Esophagus muscularis mucosa (tissue), 4 donors: ENCODE data around the gene UNC5A. TPM values are rescaled to one million over a fixed set of nuclear protein-coding genes. Genes with fewer than 3 reads are reported as not detected.

Source experiments
- DNase-seq: peaks from one replicate; pipeline ENCODE4 v3.0.0-alpha.2; 2017; ENCODE audit errors: extremely low spot score
- H3K27ac ChIP-seq, 4 donors: fragments of 200-600 bp; sonication (generic); replicated peaks in 1 of 4; 1 replicate in 3 of 4; 2 replicates in 1 of 4; pipeline ENCODE4 v1.5.1; 2016 to 2019; ENCODE audit warnings: mild to moderate bottlenecking in 1 of 4
- H3K27me3 ChIP-seq, 4 donors: fragments of 200-600 bp; sonication (generic); one replicate each; pipeline versions ENCODE4 v1.5.1 to v1.6.0; 2016 to 2019
- H3K36me3 ChIP-seq, 4 donors: fragments of 200-600 bp; sonication (generic); one replicate each; pipeline ENCODE4 v1.5.1; 2016 to 2019
- H3K4me1 ChIP-seq, 4 donors: fragments of 200-600 bp; sonication (generic); one replicate each; pipeline ENCODE4 v1.5.1; 2016 to 2019
- H3K4me3 ChIP-seq, 4 donors: fragments of 200-600 bp; sonication (generic); 1 replicate in 2 of 4; 2 replicates in 2 of 4; pipeline ENCODE4 v1.5.1; 2016 to 2019; ENCODE audit warnings: mild to moderate bottlenecking in 4 of 4, moderate library complexity in 1 of 4
- H3K9me3 ChIP-seq, 4 donors: fragments of 200-600 bp; sonication (generic); 1 replicate in 3 of 4; 2 replicates in 1 of 4; pipeline ENCODE4 v1.5.1; 2016 to 2019
- CTCF ChIP-seq, 3 experiments: fragments of 200-600 bp in 2 of 3; fragments of 450-650 bp in 1 of 3; sonication (generic) in 2 of 3; IDR thresholded peaks; one replicate each; pipeline ENCODE4 v1.5.1; 2017 to 2019; ENCODE audit warnings: antibody characterized with exemption in 3 of 3, mild to moderate bottlenecking in 2 of 3, moderate library complexity in 1 of 3
- EP300 ChIP-seq: sonication (generic); formaldehyde crosslinking; IDR thresholded peaks from one replicate; pipeline ENCODE4 v1.6.1; 2017; ENCODE audit warnings: antibody characterized with exemption
- POLR2A ChIP-seq: fragments of 450-650 bp; IDR thresholded peaks from one replicate; pipeline ENCODE4 v1.6.1; 2017; ENCODE audit warnings: antibody characterized with exemption, moderate library complexity, mild to moderate bottlenecking, low read depth
- POLR2AphosphoS5 ChIP-seq, 2 donors: sonication (generic); formaldehyde crosslinking; IDR thresholded peaks; one replicate each; pipeline ENCODE4 v1.6.1; 2017; ENCODE audit warnings: antibody characterized with exemption in 2 of 2
- WGBS: methylation state at CpG from one replicate; pipeline ENCODE4 v1.1.5; 2018; 5-methylcytosine and 5-hydroxymethylcytosine counted together
- intact Hi-C: fragments of 100-400 bp; cut with DNase I; formaldehyde crosslinking; loops from one replicate; pipeline ENCODE4 v1.15.1; 2023
- total RNA-seq, 4 donors: library from RNA; depleted of rRNA; stranded (reverse); fragments of >200 nt; gene quantifications; one replicate each; pipeline versions ENCODE4 v1.1.0 to v1.2.1, GENCODE V29; 2016

UNC5A gene
- total RNA-seq, 4 donors from 2014 or later: not detected

DNA sequence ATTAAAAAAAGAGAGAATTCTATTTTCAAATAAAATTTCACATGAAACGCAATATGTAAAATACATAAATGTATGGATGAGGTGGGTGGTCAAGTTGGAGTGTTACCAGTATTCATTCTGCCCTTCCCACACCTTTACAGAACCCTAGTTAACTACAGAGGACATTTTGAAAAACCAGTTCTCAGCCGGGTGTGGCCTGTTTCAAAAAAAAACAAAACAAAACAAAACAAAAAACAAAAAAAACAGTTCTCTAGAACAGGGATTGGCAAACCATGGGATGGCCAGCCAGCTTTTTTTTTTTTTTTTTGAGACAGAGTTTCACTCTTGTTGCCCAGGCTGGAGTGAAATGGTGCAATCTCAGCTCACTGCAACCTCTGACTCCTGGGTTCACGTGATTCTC lies 117.2 kb downstream of the UNC5A start:
- H3K4me1 ChIP-seq: no peaks in the 10 kb centered on the region
- H3K27me3 ChIP-seq: no peaks in the 10 kb centered on the region
- no peak overlapping the region for H3K27ac ChIP-seq
- no peak overlapping the region for H3K4me3 ChIP-seq
- H3K36me3 ChIP-seq: peaks cover 6 to 40% (median 18%) of the 10 kb centered on the region in 4 donors
- intact Hi-C loops: no loop called here
- 93% methylated on average over 3 of the region's 3 CpGs for WGBS
- DNase-seq: no peak
- no peak for TF ChIP-seq CTCF (IDR thresholded peaks at IDR 0.05)
- TF ChIP-seq POLR2A: no peak
- TF ChIP-seq EP300: no peak
- no peak for TF ChIP-seq POLR2AphosphoS5 (IDR thresholded peaks at IDR 0.05)
- no peaks in the 10 kb centered on the region for H3K9me3 ChIP-seq

GRCh38 chr5:176929654-176930053 lies 119.3 kb downstream of the UNC5A start:
- H3K27ac ChIP-seq: no peak overlapping the region
- no peaks in the 10 kb centered on the region for H3K4me1 ChIP-seq
- intact Hi-C loops: no loop called here
- TF ChIP-seq CTCF (IDR thresholded peaks at IDR 0.05): no peak
- TF ChIP-seq EP300: no peak
- no peak for TF ChIP-seq POLR2A
- no peak for TF ChIP-seq POLR2AphosphoS5 (IDR thresholded peaks at IDR 0.05)
- H3K9me3 ChIP-seq: no peaks in the 10 kb centered on the region
- DNase-seq: no peak
- H3K36me3 ChIP-seq: peaks cover 6 to 45% (median 24%) of the 10 kb centered on the region in 4 donors
- WGBS: 75% methylated on average over 1 of the region's 1 CpG
- no peaks in the 10 kb centered on the region for H3K27me3 ChIP-seq
- H3K4me3 ChIP-seq: no peak overlapping the region

Other genes starting within 250 kb of the UNC5A start
- 1 to 10 TPM in 1 of 4 donors, under 1 TPM in 3; 0.42 to 1.0 (median 0.95) TPM for gene GPRIN1, start 200.4 kb upstream of the UNC5A start, total RNA-seq
- gene SNCB, start 180.0 kb upstream of the UNC5A start, total RNA-seq: not detected
- gene EIF4E1B, start 179.9 kb upstream of the UNC5A start, total RNA-seq: not detected
- 10 to 100 TPM in 3 of 4 donors, 1 to 10 TPM in 1; 8.3 to 18.6 (median 14.8) TPM for gene TSPAN17, start 163.1 kb upstream of the UNC5A start, total RNA-seq
- 10 to 100 TPM in 1 of 4 donors, 1 to 10 TPM in 3; 3.8 to 11.6 (median 6.9) TPM for gene HK3, start 88.8 kb downstream of the UNC5A start, total RNA-seq
- gene UIMC1, start 196.2 kb downstream of the UNC5A start, total RNA-seq: 10 to 100 TPM; 34.7 to 51.1 (median 48.9) TPM
- gene ZNF346, start 212.1 kb downstream of the UNC5A start, total RNA-seq: 10 to 100 TPM; 14.4 to 22.9 (median 18.5) TPM